Urothelium cell line (cell line): ENCODE results near the gene RYR1.
"Not testable (repeated sequence)": the region's sequence is repeated elsewhere in the genome, so short reads cannot be mapped to it uniquely, and the experiment has no call there.

Experiments used
- DNase-seq: peaks from one replicate; pipeline ENCODE4 v3.0.0; 2011; ENCODE audit warnings: low spot score, mixed read lengths
- FAIRE-seq: peaks from 2 replicates; lab custom pipeline; 2011; peaks lifted over from hg19 to GRCh38; lab: Jason Lieb, UNC

The RYR1 gene

GRCh38 chr19:38511074-38511708 lies 77.7 kb downstream of the RYR1 start:
- FAIRE-seq (no peak), DNase-seq (no peak)

GRCh38 chr19:38512277-38512676 lies 78.8 kb downstream of the RYR1 start:
- FAIRE-seq: no peak

GRCh38 chr19:38513156-38513555 lies 79.7 kb downstream of the RYR1 start:
- not testable (repeated sequence) for FAIRE-seq, DNase-seq

More at GRCh38 chr19:38512277-38512676, 78.8 kb downstream of the RYR1 start:
- no peak for DNase-seq

GRCh38 chr19:38513762-38514167 lies 80.3 kb downstream of the RYR1 start:
- DNase-seq (no peak), FAIRE-seq (no peak)

- FAIRE-seq (peak; percentile 63), DNase-seq (peak; percentile 87)
These were observed 81.5 kb downstream of the RYR1 start for GRCh38 chr19:38514812-38515633.

GRCh38 chr19:38515896-38516295 lies 82.4 kb downstream of the RYR1 start:
- FAIRE-seq (no peak), DNase-seq (no peak)

GRCh38 chr19:38516802-38517201 lies 83.3 kb downstream of the RYR1 start:
- DNase-seq (no peak), FAIRE-seq (no peak)

GRCh38 chr19:38517321-38517720 lies 83.8 kb downstream of the RYR1 start:
- no peak for FAIRE-seq
- DNase-seq: no peak

- not testable (repeated sequence) for FAIRE-seq, DNase-seq
These were observed 84.5 kb downstream of the RYR1 start for GRCh38 chr19:38517980-38518379.

- DNase-seq: no peak
- FAIRE-seq: no peak
These were observed 85.7 kb downstream of the RYR1 start for GRCh38 chr19:38519168-38519567.

- FAIRE-seq (no peak), DNase-seq (no peak)
These were observed 86.5 kb downstream of the RYR1 start for GRCh38 chr19:38519988-38520387.

GRCh38 chr19:38522915-38523314 lies 89.4 kb downstream of the RYR1 start:
- FAIRE-seq: no peak

GRCh38 chr19:38523319-38523718 lies 89.8 kb downstream of the RYR1 start:
- no peak for FAIRE-seq
- no peak for DNase-seq

More at GRCh38 chr19:38522915-38523314, 89.4 kb downstream of the RYR1 start:
- DNase-seq: no peak

GRCh38 chr19:38524369-38524768 lies 90.9 kb downstream of the RYR1 start:
- FAIRE-seq: no peak
- no peak for DNase-seq

GRCh38 chr19:38524994-38525634 lies 91.6 kb downstream of the RYR1 start:
- FAIRE-seq: no peak
- no peak for DNase-seq

GRCh38 chr19:38526430-38526829 lies 92.9 kb downstream of the RYR1 start:
- DNase-seq (no peak), FAIRE-seq (no peak)

- FAIRE-seq (no peak), DNase-seq (no peak)
These were observed 94.1 kb downstream of the RYR1 start for GRCh38 chr19:38527466-38528136.

GRCh38 chr19:38528213-38528755 lies 94.8 kb downstream of the RYR1 start:
- no peak for FAIRE-seq
- no peak for DNase-seq

- DNase-seq: no peak
- FAIRE-seq: no peak
These were observed 95.4 kb downstream of the RYR1 start for GRCh38 chr19:38528931-38529330.

- DNase-seq: no peak
- no peak for FAIRE-seq
These were observed 98.0 kb downstream of the RYR1 start for GRCh38 chr19:38531515-38531914.

- DNase-seq: no peak
- FAIRE-seq: no peak
These were observed 99.4 kb downstream of the RYR1 start for GRCh38 chr19:38532939-38533338.
